ENCODE results near the gene CASKIN2.

Gene CASKIN2

DNA sequence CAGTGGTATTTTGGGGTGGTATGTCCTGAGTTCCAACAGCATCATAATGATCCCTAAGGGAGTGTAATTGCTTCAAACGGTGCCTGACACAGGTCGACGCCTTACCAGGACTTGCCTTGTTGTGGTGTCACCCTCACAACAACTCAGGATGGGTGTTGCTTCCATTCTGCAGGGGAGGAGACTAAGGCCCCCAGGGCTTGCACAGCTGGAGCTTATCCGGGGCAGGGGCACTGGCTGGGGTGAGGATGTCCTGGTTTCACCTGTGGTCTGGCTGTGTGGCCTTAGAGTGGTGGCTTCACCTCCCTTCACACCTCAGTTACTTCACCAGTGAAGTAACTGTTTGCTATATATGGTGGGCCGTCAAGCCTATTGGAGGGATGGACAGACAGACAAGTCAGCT lies 33.5 kb upstream of the CASKIN2 start:
- no peak for DNase-seq

DNA sequence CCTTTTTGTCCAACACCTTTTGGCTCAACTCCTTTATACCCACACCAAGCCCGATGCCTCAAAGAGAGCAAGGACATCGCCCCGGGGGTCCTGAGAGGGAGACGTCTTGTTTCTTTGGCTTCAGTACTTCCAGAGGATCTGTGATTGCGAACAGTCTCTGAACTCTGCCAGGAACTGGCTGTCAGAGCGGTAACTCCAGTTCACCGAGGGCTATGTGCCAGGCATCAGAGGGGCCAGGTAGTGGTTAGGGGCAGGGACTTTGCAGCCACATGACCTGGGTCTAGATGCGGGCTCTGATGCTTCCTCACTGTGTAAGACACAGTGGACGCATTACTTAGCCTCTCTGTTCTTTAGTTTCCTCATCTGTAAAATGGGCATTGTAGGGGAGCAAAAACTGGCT lies 31.8 kb upstream of the CASKIN2 start:
- no peak for DNase-seq

DNA sequence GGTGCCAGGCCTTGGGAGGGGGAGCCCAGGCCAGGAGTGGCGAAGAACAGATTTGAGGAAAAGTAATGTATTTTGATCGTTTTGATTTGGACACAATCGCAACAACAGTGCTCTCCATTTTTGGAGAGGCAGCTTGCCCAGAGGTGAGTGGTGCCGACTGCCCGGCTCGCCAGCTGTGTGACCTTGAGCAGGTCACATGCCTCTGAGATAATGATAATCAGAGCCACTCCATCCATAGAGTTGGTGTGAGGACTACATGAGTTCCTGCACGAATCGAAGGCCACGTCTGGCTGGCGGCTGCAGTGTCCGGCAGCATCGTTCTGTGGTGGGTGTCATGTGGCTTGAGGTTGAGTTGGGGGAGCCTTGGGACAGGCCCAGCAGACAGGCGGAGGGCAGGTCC lies 30.8 kb upstream of the CASKIN2 start:
- no peak for DNase-seq

DNA sequence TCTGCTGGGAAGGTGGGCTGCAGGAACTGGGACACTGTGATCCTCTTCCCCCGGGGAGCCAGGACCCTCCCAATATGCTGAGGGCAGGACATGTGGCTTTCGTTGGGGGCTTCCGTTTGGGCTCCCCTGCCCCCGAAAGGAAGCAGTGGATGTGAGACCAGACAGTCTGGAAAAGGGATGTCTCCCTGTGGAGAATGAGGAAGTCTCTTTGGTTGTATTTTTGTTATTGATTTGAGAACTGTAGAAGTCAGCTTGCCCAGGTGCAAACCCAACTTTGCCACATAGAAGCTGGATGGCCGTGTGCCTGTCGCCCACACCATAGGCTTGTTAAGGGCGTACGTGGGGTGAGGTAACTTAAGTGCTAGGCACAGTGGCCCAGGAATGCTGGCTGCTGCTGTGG lies 28.9 kb upstream of the CASKIN2 start:
- DNase-seq, result no peak

DNA sequence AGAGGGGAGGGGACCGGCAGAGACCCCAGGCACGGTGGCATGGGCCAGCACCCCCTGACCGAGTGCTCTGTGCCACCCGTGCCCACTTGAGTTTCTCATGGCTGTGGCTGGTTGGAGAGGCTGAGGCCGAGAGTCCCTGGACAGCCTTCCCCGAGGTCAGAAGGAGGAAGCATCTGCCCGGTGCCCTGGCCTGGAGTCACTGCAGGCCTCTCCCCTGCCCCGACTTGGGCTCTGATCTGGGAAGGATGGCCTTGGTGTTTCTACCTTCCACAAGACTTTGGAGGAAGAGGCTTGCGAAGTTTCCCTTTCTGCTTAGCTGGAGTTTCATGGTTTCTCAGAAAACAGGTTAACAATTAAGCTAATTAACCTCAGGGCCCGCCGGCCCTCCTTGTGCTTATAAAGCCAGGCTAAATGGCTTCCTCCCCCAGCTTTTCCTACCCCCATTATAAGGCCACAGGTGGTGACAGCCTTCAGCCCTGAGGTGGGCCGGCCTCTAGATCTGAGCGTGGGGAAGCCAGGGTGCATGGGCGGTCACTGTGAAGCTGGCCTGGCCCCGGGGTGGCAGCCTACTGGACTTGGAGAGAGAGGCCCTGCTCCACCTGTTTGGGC lies 27.5 kb upstream of the CASKIN2 start:
- no peak for DNase-seq

DNA sequence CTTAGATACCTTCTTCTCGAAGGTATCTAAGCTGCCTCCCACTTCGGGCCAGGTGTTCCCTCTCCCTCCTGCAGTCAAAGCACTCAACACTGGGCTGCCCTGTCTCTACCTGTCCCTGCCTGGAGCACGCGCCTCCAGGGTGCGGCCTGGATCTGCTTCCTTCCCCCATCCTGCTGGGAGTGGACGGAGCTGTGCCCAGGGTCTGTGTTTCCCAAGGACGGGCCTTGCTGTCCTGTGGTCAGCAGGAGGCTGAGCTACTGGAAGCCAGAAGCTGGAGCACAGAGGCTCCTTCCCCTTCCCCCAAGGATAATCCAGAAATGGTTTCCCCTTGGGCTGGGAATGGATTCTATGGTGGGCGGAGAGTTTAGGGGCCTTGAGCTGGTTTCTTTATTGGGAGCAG lies 26.9 kb upstream of the CASKIN2 start:
- DNase-seq, result no peak

DNA sequence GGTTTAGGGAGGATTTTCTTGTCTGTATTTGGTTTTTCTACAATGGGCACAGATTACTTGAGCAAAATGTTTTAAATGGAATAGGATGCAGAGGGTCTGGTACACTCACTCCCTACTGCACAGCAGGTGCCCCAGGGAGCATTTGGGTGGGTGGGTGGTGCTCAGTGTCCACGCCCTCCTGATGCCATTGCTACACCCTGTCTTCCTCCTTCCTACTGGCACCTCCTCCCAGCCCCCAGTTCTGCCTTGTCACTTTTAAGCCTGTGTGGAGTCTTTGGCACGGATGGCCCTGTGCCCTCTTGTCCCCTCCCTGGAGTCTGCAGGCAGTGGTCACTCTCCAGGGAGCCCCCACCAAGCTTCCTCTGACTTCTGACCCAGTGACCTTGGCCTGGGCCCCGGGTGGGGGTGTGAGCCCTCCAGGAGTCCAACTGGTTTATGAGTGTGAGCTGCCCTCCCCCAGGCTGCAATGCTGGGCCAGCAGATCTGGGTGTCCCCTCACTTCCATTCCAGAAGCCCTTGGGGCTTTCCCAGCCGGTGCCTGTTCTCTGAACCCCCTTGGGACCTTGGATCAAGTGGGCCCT lies 25.7 kb upstream of the CASKIN2 start:
- no peak for DNase-seq

DNA sequence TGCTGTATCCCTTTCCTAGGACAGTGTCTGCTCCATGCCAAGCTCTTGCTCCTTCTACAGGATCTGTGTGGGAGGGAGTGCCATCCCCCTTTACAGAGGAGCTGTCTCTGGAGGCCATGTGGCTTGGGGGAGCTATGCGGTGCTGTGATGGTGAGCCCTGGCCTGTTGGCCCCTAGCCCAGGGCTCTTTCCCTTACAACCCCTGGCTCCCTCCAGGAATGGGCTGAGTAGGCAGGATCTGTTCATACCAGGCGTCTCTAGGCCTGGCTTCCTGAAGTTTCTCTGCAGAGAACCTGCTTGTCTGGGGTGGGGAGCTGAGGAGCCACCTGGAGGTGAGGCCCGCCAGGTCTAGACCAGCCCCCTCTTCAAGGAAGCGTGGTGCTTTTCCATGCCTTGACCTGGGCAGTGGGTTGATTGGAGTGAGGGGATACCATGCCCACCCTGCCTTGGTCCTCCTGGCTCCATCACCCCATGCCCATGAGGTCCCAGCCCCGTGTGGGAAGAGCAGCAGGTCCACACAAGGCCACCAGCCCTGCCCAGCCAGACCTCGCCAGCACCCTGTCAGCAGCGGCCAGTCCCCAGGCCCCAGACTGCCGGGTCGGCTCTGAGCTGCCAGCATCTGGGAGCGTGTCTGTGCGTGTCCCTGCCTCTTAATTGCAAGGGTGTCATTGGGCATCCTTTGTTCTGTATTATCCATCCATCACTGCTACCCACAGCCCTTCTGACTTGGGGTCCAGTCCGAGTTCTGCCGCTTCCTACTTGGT lies 24.8 kb upstream of the CASKIN2 start:
- DNase-seq, result no peak

DNA sequence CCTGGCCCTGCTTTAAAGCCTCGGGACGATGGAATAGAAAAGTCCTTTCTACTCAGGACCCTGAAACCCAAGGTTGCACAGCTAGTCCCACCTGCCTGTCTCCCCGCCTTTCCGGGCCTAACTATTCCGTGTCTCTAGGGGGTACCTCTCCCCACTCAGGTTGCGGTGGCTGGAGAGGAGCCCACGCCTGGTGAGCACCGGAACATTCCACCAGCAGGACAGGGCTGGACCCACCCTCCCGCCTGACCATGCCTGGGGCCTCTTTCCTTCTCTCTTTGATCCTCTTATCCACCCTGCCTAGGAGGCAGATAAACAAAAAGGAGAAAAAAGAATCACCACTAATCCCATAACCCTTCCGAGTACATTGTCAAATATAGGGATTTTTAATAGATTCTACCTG lies 21.0 kb upstream of the CASKIN2 start:
- no peak for DNase-seq

DNA sequence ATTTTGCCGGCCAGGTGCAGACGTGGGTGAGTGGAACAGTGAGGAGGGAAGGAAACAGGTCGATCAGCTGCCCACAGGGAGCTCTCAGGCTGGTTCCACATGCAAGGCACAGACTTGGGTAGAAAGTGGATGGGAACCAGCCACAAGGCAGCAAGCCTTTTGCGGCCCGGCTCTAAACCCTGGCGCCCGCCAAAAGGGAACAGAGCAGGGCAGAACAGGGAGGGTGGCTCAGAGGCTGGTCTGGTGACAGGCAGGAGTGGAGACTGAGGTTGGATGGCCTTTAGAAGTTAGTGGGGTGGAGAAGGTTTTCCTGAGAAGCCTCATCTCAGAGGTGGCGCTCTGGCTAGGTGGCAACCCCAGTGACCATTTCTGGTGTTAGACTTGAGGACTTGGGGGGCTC lies 20.5 kb upstream of the CASKIN2 start:
- DNase-seq, result no peak

DNA sequence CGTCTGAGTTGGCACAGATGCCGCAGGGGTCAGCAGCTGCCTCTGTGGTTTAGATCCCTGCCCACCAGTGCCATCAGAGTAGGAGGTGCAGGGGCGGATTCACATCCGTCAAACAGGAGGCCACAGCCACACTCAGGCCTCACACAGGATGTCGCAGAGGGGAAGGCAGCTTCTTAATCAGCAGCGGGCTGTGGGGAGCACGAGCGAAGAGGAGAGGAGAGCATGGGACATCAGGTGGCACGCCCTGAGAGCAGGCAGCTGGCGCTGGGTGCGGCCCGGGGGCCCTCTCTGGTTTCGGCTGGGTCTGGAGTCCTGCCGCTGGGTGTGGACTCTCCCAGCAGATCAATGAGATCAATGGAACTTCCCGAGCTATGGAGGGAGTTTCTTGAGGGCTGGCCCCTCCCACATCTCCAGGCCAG lies 19.8 kb upstream of the CASKIN2 start:
- DNase-seq, result peak; percentile 31

DNA sequence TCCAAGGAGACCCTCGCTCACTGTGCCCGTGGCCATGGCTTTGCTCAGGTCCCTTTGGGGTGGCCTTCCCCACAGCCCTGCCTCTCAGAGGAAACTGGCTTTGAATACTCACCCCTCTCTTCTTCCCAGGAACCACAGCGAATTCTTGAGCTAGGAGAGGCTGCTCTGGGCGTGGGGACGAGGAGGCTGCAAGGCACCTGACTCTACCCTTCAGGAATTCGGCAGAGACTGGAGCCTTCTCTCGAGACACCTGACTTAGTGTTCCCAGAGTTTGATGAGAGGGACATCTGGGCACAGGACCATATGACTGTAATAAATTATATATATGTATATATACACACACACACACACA lies 16.4 kb upstream of the CASKIN2 start:
- no peak for DNase-seq

DNA sequence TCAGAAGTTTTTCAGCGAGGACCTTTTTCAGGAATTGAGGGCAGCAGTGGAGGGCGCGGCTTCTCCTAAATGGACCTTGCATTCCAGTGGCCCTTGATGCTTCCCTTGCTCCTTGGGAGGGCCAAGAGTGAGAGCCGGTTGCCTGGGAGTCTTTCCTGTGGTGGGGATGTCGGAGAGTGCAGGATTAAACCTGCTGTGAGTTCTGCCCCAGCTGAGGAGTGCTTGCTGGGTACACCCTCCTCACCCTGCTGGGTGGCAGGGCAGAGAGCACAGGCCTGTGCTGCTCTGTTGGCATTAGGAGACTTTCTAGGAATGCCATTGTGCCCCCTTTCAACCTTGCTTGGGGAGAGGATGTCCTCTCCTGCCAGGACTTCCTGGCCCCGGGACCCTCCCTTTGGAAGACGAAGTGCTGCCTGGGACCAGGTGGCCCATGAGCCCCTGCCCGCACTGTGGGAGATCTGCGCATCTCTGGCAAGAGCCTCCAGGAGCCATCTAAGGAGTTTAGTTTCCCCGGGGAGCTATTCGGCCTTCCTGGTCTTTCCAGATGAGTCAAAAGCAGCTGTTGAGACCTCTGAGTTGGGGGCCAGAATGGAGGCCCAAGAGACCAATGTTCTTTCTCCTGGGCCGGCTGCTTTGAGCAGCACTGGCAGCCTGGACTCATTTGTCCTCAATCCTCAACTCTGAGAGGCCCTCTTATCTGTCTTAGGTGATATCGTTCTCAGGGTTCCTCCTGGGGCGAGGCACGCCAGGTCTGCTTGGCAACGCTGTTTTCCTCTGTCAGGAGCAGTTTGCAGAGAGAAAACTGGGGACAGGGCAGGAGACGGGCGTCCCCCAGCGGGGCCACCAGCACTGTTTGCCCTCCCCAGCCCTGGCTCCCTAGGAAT lies 15.7 kb upstream of the CASKIN2 start:
- DNase-seq, result no peak

DNA sequence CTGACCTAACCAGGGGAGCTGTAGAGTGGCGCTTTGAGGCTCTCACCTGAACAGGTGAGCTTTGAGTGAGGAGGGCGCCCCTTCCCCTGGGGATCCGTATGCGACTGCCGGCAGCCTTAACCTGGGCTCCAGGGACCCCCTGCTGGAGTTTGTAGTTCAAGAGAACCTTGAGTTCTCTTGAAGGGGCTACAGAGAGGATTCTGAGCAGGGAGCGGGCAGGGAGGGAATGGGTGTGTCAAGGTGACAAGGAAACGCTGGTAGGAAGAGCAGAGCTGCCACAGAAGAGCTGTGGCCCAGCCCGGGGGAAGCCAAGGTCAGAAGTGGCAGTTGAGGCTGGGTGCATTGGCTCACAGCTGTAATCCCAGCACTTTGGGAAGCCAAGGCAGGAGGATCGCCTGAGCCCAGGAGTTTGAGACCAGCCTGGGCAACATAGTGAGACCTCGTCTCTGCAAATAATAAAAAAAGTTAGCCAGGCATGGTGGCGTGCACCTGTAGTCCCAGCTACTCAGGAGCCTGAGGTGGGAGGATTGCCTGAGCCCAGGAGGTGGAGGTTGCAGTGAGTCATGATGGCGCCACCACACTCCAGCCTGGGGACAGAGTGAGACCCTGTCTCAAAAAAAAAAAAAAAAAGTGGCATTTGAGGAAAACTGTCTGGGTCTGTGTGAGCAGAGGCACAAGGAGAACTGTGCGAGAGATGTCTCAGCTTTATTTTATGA lies 11.4 kb upstream of the CASKIN2 start:
- DNase-seq, result no peak

DNA sequence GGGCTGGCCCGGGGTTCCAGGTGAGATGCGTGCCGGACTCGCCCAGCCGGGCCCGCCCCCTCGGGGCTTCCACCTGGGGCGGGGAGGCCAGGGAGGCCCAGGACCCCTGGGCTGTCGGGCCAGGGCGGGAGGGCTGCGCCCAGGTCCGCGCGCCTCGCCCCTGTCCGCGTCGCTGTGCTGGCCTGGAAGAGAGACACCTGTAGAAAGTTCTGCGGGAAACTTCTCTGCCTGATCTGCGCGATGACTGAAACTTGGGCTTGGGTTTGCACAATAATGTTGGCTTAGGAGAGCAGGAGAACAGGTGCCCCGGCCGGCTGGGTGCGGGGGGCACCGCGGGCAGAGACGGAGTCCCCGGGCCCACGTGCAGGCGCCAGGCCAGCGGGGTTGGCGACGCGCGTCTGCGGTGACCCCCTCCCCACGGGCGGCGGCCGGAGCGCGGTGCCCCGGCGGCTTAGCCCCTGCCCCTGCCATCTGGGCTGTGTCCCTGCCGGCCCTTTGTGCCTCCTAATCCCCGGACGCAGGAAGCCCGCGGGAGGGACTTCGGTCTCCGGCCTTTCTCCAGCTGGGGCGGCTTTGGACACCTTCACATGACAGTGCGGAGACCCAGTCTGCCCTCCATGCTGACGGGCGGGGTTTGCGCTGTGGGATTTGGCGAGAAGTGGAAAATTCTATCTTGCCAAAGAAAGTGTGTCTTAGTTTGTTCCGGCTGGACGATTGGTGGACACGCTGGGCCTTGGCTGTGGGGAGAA lies 10.6 kb upstream of the CASKIN2 start:
- no peak for DNase-seq

DNA sequence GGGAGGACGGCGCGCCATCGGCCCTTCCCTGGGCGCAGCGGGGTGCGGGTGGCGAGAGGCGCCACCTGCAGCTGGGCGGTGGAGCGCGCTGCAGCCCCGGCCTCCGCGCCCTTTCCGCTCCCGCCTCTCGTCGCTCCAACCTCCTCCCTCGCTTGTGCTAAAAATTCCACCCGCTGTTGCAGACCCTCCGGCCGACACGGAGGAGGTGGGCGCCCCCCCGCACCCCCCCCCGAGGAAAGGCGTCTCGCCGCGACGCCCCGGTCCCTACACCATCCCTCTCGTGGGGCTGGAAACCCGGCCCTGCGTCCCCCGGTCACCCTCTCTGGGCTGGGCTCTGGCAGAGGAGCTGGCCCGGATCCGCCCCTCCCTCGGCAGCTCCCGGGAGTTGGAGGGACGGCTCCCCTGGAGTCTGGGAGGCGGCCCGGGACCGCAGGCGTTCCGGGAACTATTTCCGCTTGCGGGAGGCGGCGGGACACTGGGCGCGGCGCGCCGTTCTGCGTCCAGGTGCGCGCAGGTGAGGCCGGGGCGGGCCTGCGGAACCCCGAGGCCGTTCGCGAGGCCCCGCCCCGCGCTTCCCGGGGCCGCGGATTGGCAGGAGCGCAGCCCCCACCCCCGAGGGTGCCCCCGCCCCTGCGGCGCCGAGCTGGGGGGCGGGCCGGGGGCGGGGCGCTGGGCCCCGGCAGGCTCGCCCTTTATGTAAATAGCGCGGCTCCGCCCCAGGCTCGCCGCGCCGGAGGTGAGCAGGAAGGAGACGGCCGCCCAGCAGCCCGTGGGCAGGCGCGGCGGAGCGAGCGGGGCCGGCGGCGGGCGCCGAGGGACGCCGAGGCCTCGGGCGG lies 9.9 kb upstream of the CASKIN2 start, which contains the start of gene LLGL2:
Gene LLGL2 (plus strand): TSS at position 728 of the 836 bp plus-strand sequence. CDS start 17,730 bp downstream, outside the sequence.
- DNase-seq, result peak; percentile 78

DNA sequence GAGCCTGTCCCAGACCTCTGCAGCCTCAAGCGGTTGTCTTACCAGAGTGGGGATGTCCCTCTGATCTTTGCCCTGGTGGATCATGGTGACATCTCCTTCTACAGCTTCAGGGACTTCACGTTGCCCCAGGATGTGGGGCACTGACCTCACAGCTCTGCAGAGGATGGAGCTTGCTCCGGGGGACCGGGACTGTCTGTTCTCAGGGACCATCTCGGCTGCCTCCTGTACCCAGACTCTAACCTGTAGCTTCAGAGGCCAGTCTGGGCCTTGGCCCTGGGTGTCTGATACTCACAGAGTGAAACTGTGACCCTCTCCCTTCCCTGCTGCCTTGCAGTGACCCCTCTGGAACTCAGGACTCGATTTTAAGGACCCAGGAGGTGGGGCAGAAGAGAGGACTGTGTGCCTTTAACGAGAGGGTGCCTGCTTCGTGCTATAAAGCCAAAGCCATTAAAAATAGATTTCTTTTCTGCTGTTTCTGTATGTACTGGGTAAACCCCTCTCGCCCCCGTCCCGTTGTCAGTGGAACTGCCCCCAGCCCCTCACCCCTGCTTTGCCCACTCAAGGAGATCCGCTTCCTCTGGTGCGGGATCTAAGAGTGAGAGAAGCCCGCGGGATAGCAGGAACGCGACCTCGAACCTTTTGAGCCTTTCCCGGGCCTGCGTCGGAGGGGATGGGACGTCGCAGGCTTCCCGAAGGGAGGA lies 9.1 kb upstream of the CASKIN2 start:
- DNase-seq, result no peak

DNA sequence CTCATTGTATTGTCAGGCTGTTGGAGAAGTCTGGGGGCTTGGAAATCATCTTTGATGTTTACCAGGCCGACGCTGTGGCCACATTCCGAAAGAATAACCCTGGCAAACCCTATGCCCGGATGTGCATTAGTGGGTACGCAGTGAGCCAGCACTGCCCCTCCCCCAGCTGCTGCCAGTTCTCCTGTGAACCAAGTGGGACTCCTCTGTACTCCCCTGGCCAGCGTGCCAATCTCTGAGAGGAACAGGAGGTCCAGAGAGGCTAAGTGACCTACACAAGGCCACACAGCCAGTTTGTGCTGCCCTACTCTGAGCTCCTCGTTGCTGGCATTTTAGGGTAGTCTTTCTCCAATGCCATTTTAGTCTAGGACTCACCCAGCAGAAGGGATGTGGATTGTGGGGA lies 8.3 kb upstream of the CASKIN2 start:
- DNase-seq, result no peak

DNA sequence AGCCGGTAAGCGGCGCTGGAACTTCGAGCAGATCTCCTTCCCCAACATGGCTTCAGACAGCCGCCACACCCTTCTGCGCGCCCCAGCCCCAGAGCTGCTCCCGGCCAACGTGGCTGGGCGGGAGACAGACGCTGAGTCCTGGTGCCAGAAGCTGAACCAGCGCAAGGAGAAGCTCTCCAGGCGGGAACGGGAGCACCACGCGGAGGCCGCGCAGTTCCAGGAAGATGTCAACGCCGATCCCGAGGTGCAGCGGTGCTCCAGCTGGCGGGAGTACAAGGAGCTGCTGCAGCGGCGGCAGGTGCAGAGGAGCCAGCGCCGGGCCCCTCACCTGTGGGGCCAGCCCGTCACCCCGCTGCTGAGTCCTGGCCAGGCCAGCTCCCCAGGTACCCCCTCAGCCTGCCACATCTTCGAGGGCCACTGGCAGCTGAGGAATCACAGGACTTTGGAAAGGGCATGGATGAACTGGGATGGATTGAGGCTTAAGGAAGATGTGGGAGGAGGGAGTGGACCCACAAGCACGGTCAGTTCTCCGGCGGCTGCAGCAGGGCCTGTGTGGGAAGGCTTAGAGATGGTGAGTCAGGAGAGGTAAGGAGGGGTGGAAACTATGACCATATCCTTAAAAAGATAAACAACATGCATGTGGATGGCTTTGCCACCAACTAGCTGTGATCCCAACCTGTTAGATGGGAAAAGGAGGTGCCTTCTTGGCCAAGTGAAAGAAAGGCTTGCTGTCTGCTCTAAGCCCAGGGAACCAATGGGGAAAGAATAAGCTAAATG lies 6.8 kb upstream of the CASKIN2 start:
- no peak for DNase-seq

All from T-helper 9 cell (primary cell).